ENCODE data around the gene LRRC8D. TPM values are rescaled to one million over a fixed set of nuclear protein-coding genes. Genes with fewer than 3 reads are reported as not detected.

Gene LRRC8D
- total RNA-seq, 1 donor from 2014 or later = 33.9 TPM

GRCh38 chr1:89802051-89802450 lies 18.8 kb upstream of the LRRC8D start:
- Mint-ChIP-seq H3K36me3 (ENCODE audit: low read depth, unreplicated experiment) (no peaks in the 10 kb centered on the region), H3K4me3 (ENCODE audit: unreplicated experiment) (no peak overlapping the region), H3K27me3 (ENCODE audit: unreplicated experiment) (peaks cover 3% of the 10 kb centered on the region), H3K4me1 (ENCODE audit: unreplicated experiment) (peaks cover 8% of the 10 kb centered on the region), H3K9me3 (ENCODE audit: unreplicated experiment) (no peaks in the 10 kb centered on the region), H3K27ac (ENCODE audit: unreplicated experiment) (no peak overlapping the region)
- TF ChIP-seq CTCF (IDR thresholded peaks at IDR 0.05; ENCODE audit: unreplicated experiment) = no peak
- no peak for DNase-seq (ENCODE audit: low spot score)

- Mint-ChIP-seq H3K9me3 (ENCODE audit: unreplicated experiment) (no peaks in the 10 kb centered on the region), H3K36me3 (ENCODE audit: low read depth, unreplicated experiment) (no peaks in the 10 kb centered on the region), H3K4me3 (ENCODE audit: unreplicated experiment) (no peak overlapping the region), H3K27ac (ENCODE audit: unreplicated experiment) (no peak overlapping the region), H3K4me1 (ENCODE audit: unreplicated experiment) (peaks cover 8% of the 10 kb centered on the region), H3K27me3 (ENCODE audit: unreplicated experiment) (peaks cover 3% of the 10 kb centered on the region)
- no peak for DNase-seq (ENCODE audit: low spot score)
- no peak for TF ChIP-seq CTCF (IDR thresholded peaks at IDR 0.05; ENCODE audit: unreplicated experiment)
These were observed 18.0 kb upstream of the LRRC8D start for GRCh38 chr1:89802841-89803240.

- DNase-seq (ENCODE audit: low spot score) = peak; percentile 90
- H3K27ac Mint-ChIP-seq (ENCODE audit: unreplicated experiment) = no peak overlapping the region
- peaks cover 5% of the 10 kb centered on the region for H3K27me3 Mint-ChIP-seq (ENCODE audit: unreplicated experiment)
- H3K4me1 Mint-ChIP-seq (ENCODE audit: unreplicated experiment) = peaks cover 3% of the 10 kb centered on the region
- H3K4me3 Mint-ChIP-seq (ENCODE audit: unreplicated experiment) = no peak overlapping the region
- no peaks in the 10 kb centered on the region for H3K36me3 Mint-ChIP-seq (ENCODE audit: low read depth, unreplicated experiment)
- H3K9me3 Mint-ChIP-seq (ENCODE audit: unreplicated experiment) = no peaks in the 10 kb centered on the region
- TF ChIP-seq CTCF (IDR thresholded peaks at IDR 0.05; ENCODE audit: unreplicated experiment) = peak; percentile 94
These were observed 16.1 kb upstream of the LRRC8D start for GRCh38 chr1:89804642-89805237.

GRCh38 chr1:89806616-89807015 lies 14.2 kb upstream of the LRRC8D start:
- H3K4me3 Mint-ChIP-seq (ENCODE audit: unreplicated experiment) = no peak overlapping the region
- no peaks in the 10 kb centered on the region for H3K9me3 Mint-ChIP-seq (ENCODE audit: unreplicated experiment)
- H3K27ac Mint-ChIP-seq (ENCODE audit: unreplicated experiment) = no peak overlapping the region
- H3K36me3 Mint-ChIP-seq (ENCODE audit: low read depth, unreplicated experiment) = no peaks in the 10 kb centered on the region
- H3K27me3 Mint-ChIP-seq (ENCODE audit: unreplicated experiment) = peaks cover 2% of the 10 kb centered on the region
- no peak for DNase-seq (ENCODE audit: low spot score)
- H3K4me1 Mint-ChIP-seq (ENCODE audit: unreplicated experiment) = no peaks in the 10 kb centered on the region
- TF ChIP-seq CTCF (IDR thresholded peaks at IDR 0.05; ENCODE audit: unreplicated experiment) = no peak

- DNase-seq (ENCODE audit: low spot score) = no peak
- H3K36me3 Mint-ChIP-seq (ENCODE audit: low read depth, unreplicated experiment) = no peaks in the 10 kb centered on the region
- H3K4me3 Mint-ChIP-seq (ENCODE audit: unreplicated experiment) = no peak overlapping the region
- peaks cover under 1% of the 10 kb centered on the region for H3K4me1 Mint-ChIP-seq (ENCODE audit: unreplicated experiment)
- H3K27ac Mint-ChIP-seq (ENCODE audit: unreplicated experiment) = no peak overlapping the region
- peaks cover 2% of the 10 kb centered on the region for H3K27me3 Mint-ChIP-seq (ENCODE audit: unreplicated experiment)
- no peaks in the 10 kb centered on the region for H3K9me3 Mint-ChIP-seq (ENCODE audit: unreplicated experiment)
- TF ChIP-seq CTCF (IDR thresholded peaks at IDR 0.05; ENCODE audit: unreplicated experiment) = no peak
These were observed 13.3 kb upstream of the LRRC8D start for GRCh38 chr1:89807503-89807902.

Data from endothelial cell (in vitro differentiated cells).